HepG2 (cell line): ENCODE measurements around the gene KDM6B. TPM values are rescaled to one million over a fixed set of nuclear protein-coding genes. Genes with fewer than 3 reads are reported as not detected.

Experiments used
- HNRNPK ChIP-seq: fragments of 200-400 bp; formaldehyde crosslinking; IDR thresholded peaks from 2 replicates; pipeline ENCODE4 v1.6.1; 2018; ENCODE audit warnings: low read length, low read depth, moderate library complexity, mild to moderate bottlenecking; ENCODE audit not compliant: poor library complexity, severe bottlenecking
- NFIB ChIP-seq: sonication (generic); formaldehyde crosslinking; IDR thresholded peaks from 2 replicates; pipeline ENCODE4 v1.9.0; 2021; ENCODE audit warnings: missing genetic modification reagents, mild to moderate bottlenecking, borderline replicate concordance
- RBFOX2 ChIP-seq: fragments of 200-400 bp; formaldehyde crosslinking; IDR thresholded peaks from 2 replicates; pipeline ENCODE4 v1.6.1; 2017; ENCODE audit warnings: low read depth, mild to moderate bottlenecking, low read length
- SRSF1 ChIP-seq: fragments of 200-400 bp; formaldehyde crosslinking; optimal IDR thresholded peaks from 2 replicates; pipeline ENCODE3; 2017; ENCODE audit warnings: mild to moderate bottlenecking, low read depth, low read length, moderate library complexity
- TAF15 ChIP-seq: fragments of 200-400 bp; formaldehyde crosslinking; IDR thresholded peaks from one replicate; pipeline ENCODE4 v1.6.1; 2018; ENCODE audit warnings: mild to moderate bottlenecking, low read depth, low read length; ENCODE audit not compliant: poor library complexity, severe bottlenecking
- TARDBP ChIP-seq: sonication (generic); formaldehyde crosslinking; IDR thresholded peaks from 2 replicates; pipeline ENCODE4 v1.8.0; 2022; ENCODE audit warnings: mild to moderate bottlenecking, missing genetic modification reagents
- TBX3 ChIP-seq: fragments of 450-650 bp; IDR thresholded peaks from 2 replicates; pipeline ENCODE4 v1.6.1; 2017; ENCODE audit warnings: antibody characterized with exemption, mild to moderate bottlenecking, inconsistent platforms, borderline replicate concordance
- TEAD2 ChIP-seq: sonication (generic); formaldehyde crosslinking; IDR thresholded peaks from 2 replicates; pipeline ENCODE4 v1.9.0; 2021; ENCODE audit warnings: missing genetic modification reagents
- ZBTB38 ChIP-seq: sonication (generic); formaldehyde crosslinking; IDR thresholded peaks from 2 replicates; pipeline ENCODE4 v1.5.1; 2020; ENCODE audit warnings: mild to moderate bottlenecking, missing genetic modification reagents
- ZNF230 ChIP-seq: sonication (generic); formaldehyde crosslinking; IDR thresholded peaks from 2 replicates; pipeline ENCODE4 v1.4.0; 2020; ENCODE audit warnings: mild to moderate bottlenecking, missing genetic modification reagents
- ZNF564 ChIP-seq: sonication (generic); formaldehyde crosslinking; IDR thresholded peaks from 2 replicates; pipeline ENCODE4 v1.8.1; 2023; ENCODE audit warnings: mild to moderate bottlenecking, missing genetic modification reagents
- ZNF773 ChIP-seq: sonication (generic); formaldehyde crosslinking; IDR thresholded peaks from 2 replicates; pipeline ENCODE4 v1.4.0; 2020; ENCODE audit warnings: missing genetic modification reagents, borderline replicate concordance
- polyA plus RNA-seq, 8 experiments: library from polyadenylated mRNA; depleted of rRNA in 3 of 8; stranded (reverse) in 7 of 8; unstranded in 1 of 8; fragments of >200 nt; fragmentation: Illumina TruSeq in 4 of 8; extraction: Trizol in 4 of 8; gene quantifications; 2 replicates each; pipeline versions ENCODE4 v1.2.1 to v1.2.3, GENCODE V29; 2011 to 2016; ENCODE audit warnings: low read depth in 4 of 8, missing spikeins in 1 of 8, mixed read lengths in 1 of 8; ENCODE audit not compliant: insufficient read depth in 1 of 8
- total RNA-seq, 5 experiments: library from RNA; depleted of rRNA; stranded (reverse); fragments of >200 nt; fragmentation: Illumina TruSeq; extraction: Trizol; gene quantifications; 2 replicates each; pipeline ENCODE4 v1.2.3, GENCODE V29; 2016; ENCODE audit warnings: low read depth in 1 of 5
- TF ChIP-seq, protein P1 (sequence below): sonication (generic); formaldehyde crosslinking; IDR thresholded peaks from 2 replicates; pipeline ENCODE4 v1.4.0; 2020; ENCODE audit warnings: missing genetic modification reagents
- TF ChIP-seq, protein P2 (sequence below): IDR thresholded peaks from 2 replicates; pipeline ENCODE4 v1.6.1; 2016; ENCODE audit warnings: low read depth, borderline replicate concordance

The KDM6B gene
- total and polyA plus RNA-seq, 2 of the 13 experiments (the other 11 are each of a cell fraction or from before 2014, with no cell fraction given) = 1.3 to 2.1 TPM

DNA sequence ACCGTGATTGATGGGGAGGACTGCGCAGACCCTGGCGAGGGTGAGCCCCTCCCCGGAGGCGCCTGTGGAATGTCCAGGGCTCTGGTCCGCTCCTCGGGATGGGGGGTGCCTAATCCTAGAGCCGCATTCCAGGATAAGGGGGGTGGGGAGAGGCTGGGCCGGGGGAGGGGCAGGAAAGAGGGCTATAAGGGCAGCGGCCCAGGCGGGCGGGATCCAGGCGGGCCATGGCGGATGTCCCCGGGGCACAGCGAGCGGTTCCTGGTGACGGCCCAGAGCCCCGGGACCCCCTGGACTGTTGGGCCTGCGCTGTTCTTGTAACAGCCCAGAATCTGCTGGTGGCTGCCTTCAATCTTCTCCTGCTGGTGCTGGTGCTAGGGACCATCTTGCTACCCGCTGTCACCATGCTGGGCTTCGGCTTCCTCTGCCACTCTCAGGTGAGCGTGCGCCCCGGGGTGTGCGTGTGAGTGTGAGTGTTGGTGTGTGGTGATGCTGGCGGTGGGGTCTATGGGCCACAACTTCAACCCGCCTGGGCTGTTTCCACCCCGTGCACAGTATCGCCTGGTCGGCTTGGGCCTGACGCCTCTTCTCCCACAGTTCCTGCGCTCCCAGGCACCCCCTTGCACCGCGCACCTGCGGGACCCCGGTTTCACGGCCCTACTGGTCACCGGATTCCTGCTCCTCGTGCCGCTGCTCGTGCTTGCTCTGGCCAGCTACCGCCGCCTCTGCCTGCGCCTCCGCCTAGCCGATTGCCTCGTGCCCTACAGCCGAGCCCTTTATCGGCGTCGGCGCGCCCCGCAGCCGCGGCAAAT lies 21.0 kb downstream of the KDM6B start, which contains the start of gene TMEM88 (continued):
- TF ChIP-seq, protein P1, sequence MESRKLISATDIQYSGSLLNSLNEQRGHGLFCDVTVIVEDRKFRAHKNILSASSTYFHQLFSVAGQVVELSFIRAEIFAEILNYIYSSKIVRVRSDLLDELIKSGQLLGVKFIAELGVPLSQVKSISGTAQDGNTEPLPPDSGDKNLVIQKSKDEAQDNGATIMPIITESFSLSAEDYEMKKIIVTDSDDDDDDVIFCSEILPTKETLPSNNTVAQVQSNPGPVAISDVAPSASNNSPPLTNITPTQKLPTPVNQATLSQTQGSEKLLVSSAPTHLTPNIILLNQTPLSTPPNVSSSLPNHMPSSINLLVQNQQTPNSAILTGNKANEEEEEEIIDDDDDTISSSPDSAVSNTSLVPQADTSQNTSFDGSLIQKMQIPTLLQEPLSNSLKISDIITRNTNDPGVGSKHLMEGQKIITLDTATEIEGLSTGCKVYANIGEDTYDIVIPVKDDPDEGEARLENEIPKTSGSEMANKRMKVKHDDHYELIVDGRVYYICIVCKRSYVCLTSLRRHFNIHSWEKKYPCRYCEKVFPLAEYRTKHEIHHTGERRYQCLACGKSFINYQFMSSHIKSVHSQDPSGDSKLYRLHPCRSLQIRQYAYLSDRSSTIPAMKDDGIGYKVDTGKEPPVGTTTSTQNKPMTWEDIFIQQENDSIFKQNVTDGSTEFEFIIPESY (CRISPR knock-in tag) = peak; percentile 41; the same call in 1 of the 2 replicates
- TF ChIP-seq ZNF773 (no peak), SRSF1 (no peak), TBX3 (no peak), ZNF564 (CRISPR knock-in tag) (no peak), HNRNPK (peak; percentile 51), RBFOX2 (peak; percentile 79), NFIB (CRISPR knock-in tag) (no peak), ZNF230 (CRISPR knock-in tag) (no peak), TARDBP (CRISPR knock-in tag) (0 out of 2 replicates have a peak, but pooled peaks have one; percentile 7), ZBTB38 (CRISPR knock-in tag) (peak; percentile 18; the same call in 1 of the 2 replicates), TAF15 (peak; percentile 46), TEAD2 (no peak)
- TF ChIP-seq, protein P2, sequence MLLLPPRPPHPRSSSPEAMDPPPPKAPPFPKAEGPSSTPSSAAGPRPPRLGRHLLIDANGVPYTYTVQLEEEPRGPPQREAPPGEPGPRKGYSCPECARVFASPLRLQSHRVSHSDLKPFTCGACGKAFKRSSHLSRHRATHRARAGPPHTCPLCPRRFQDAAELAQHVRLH (CRISPR knock-in tag) = no peak
